CD4-positive, alpha-beta memory T cell (primary cell): ENCODE measurements around the gene PHKA2. TPM values are rescaled to one million over a fixed set of nuclear protein-coding genes. Genes with fewer than 3 reads are reported as not detected.

Experiments
- CTCF ChIA-PET: fragments of 350-600 bp; sonication (Branson Sonifier 250); formaldehyde crosslinking; loops from one replicate; lab custom pipeline; 2021; ENCODE audit warnings: inconsistent platforms; ENCODE audit not compliant: partially characterized antibody; lab: Charles Lee
- POLR2A ChIA-PET: fragments of 350-600 bp; sonication (Branson Sonifier 250); formaldehyde crosslinking; loops from one replicate; lab custom pipeline; 2021; ENCODE audit not compliant: partially characterized antibody; lab: Charles Lee
- DNase-seq, 5 donors: peaks; one replicate each; pipeline versions ENCODE4 v3.0.0 to v3.0.0-alpha.2; 2020 to 2022; ENCODE audit warnings: mixed read lengths in 1 of 5
- H3K27ac ChIP-seq: one replicate; pipeline ENCODE4 v1.7.0; 2013; ENCODE audit warnings: low read depth, low read length
- H3K27me3 ChIP-seq: 2 replicates; pipeline ENCODE4 v1.7.0; 2013; ENCODE audit warnings: mild to moderate bottlenecking, low read length, moderate library complexity; ENCODE audit not compliant: insufficient read depth
- H3K36me3 ChIP-seq: 2 replicates; pipeline ENCODE4 v1.7.0; 2013; ENCODE audit warnings: mild to moderate bottlenecking, low read length, moderate library complexity; ENCODE audit not compliant: insufficient read depth
- H3K4me1 ChIP-seq: 2 replicates; pipeline ENCODE4 v1.7.0; 2013; ENCODE audit warnings: mild to moderate bottlenecking, low read length, moderate library complexity; ENCODE audit not compliant: insufficient read depth
- H3K4me3 ChIP-seq, 2 donors: one replicate each; pipeline ENCODE4 v1.7.0; 2013; ENCODE audit warnings: low read length in 2 of 2, mild to moderate bottlenecking in 1 of 2
- H3K9me3 ChIP-seq, 2 donors: one replicate each; pipeline ENCODE4 v1.7.0; 2013; ENCODE audit warnings: low read length in 2 of 2, control low read depth in 1 of 2; ENCODE audit not compliant: control insufficient read depth in 1 of 2
- H3K27ac Mint-ChIP-seq, 7 donors: one replicate each; pipeline ENCODE4 v1.8.0; 2020 to 2021; ENCODE audit warnings: mixed read lengths in 7 of 7, mild to moderate bottlenecking in 6 of 7, inconsistent platforms in 3 of 7, moderate library complexity in 3 of 7
- H3K27me3 Mint-ChIP-seq, 2 donors: one replicate each; pipeline ENCODE4 v1.8.0; 2020 to 2021; ENCODE audit warnings: mixed read lengths in 2 of 2
- H3K36me3 Mint-ChIP-seq, 2 donors: one replicate each; pipeline ENCODE4 v1.8.0; 2020 to 2021; ENCODE audit warnings: mixed read lengths in 2 of 2, inconsistent platforms in 1 of 2, mild to moderate bottlenecking in 1 of 2
- H3K4me1 Mint-ChIP-seq, 4 donors: one replicate each; pipeline ENCODE4 v1.8.0; 2020 to 2021; ENCODE audit warnings: mixed read lengths in 4 of 4, mild to moderate bottlenecking in 1 of 4
- H3K4me3 Mint-ChIP-seq, 8 donors: one replicate each; pipeline ENCODE4 v1.8.0; 2020 to 2021; ENCODE audit warnings: mixed read lengths in 8 of 8, mild to moderate bottlenecking in 7 of 8, moderate library complexity in 6 of 8, inconsistent platforms in 3 of 8
- H3K9me3 Mint-ChIP-seq, 8 donors: one replicate each; pipeline ENCODE4 v1.8.0; 2020 to 2021; ENCODE audit warnings: mixed read lengths in 8 of 8, mild to moderate bottlenecking in 5 of 8, inconsistent platforms in 3 of 8, moderate library complexity in 1 of 8
- intact Hi-C: fragments of 100-400 bp; cut with micrococcal nuclease; formaldehyde crosslinking; loops from one replicate; pipeline ENCODE4 v1.15.1; 2023
- polyA plus RNA-seq, 2 donors: library from polyadenylated mRNA; unstranded; fragments of 300-500 nt; fragmentation: Illumina TruSeq; gene quantifications; one replicate each; pipeline ENCODE4 v1.2.3, GENCODE V29; 2021
- total RNA-seq, 2 experiments: library from RNA; stranded (reverse); gene quantifications; one replicate each; pipeline ENCODE4 v1.2.3, GENCODE V29; 2021

The PHKA2 gene
- total and polyA plus RNA-seq, 4 experiments from 2014 or later, result 6.5 to 52.5 (median 28.0) TPM

GRCh38 chrX:18974993-18975392 lies 8.9 kb downstream of the PHKA2 start:
- H3K4me1 ChIP-seq, result no peaks in the 10 kb centered on the region
- H3K36me3 Mint-ChIP-seq, result peaks cover 3 to 4% of the 10 kb centered on the region in 2 donors
- ChIA-PET POLR2A (no interaction called here), CTCF (no interaction called here)
- H3K27me3 ChIP-seq, result no peaks in the 10 kb centered on the region
- peaks cover 0 to 8% (median 5%) of the 10 kb centered on the region in 4 donors for H3K4me1 Mint-ChIP-seq
- peaks cover 0 to 4% (median 0%) of the 10 kb centered on the region in 8 donors for H3K9me3 Mint-ChIP-seq
- no peak for DNase-seq
- H3K27me3 Mint-ChIP-seq, result no peaks in the 10 kb centered on the region
- intact Hi-C loops, result no loop called here
- H3K27ac Mint-ChIP-seq, result no peak overlapping the region
- no peaks in the 10 kb centered on the region for H3K36me3 ChIP-seq
- no peak overlapping the region for H3K4me3 Mint-ChIP-seq
- H3K9me3 ChIP-seq, result no peaks in the 10 kb centered on the region
- no peak overlapping the region for H3K4me3 ChIP-seq
- no peak overlapping the region for H3K27ac ChIP-seq

DNA sequence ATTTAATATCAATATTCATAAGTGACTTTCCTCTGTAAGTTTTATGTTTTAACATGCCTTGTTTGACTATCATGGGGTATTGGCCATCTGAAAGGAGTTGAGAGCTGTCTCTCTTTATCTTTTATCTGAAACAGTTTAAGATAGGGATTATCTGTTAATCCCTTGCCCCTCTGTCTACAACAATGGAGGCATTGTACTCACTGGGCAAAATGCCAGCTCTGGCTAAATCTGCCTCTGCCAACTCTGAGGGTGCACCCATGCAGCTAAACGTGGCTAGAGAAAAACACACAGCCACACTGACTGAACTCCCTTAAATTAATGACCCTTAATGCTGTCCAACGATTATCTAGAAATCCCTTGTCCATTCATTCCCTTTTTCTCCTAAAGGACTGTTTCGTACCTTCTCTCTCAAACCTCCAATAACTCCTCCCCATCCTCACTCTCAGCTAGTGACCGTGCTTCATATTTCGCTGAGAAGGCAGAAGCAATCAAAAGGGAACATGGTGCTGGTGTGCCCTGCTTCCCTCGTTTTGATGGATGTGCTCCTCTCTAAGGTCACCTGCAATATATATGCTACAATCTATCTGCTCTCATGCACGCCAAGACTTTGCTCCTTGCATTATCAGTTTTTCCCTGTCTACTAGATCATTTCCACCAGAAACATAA lies 10.3 kb downstream of the PHKA2 start:
- Histone ChIP-seq H3K27ac (no peak overlapping the region), H3K4me1 (no peaks in the 10 kb centered on the region), H3K27me3 (no peaks in the 10 kb centered on the region), H3K4me3 (no peak overlapping the region), H3K9me3 (no peaks in the 10 kb centered on the region), H3K36me3 (no peaks in the 10 kb centered on the region)
- H3K9me3 Mint-ChIP-seq, result peaks cover 0 to 4% (median 0%) of the 10 kb centered on the region in 8 donors
- peaks cover 3 to 4% of the 10 kb centered on the region in 2 donors for H3K36me3 Mint-ChIP-seq
- H3K27ac Mint-ChIP-seq, result no peak overlapping the region
- ChIA-PET POLR2A (no interaction called here), CTCF (no interaction called here)
- H3K4me1 Mint-ChIP-seq, result peaks cover 0 to 8% (median 5%) of the 10 kb centered on the region in 4 donors
- intact Hi-C loops, result no loop called here
- no peak overlapping the region for H3K4me3 Mint-ChIP-seq
- no peak for DNase-seq
- H3K27me3 Mint-ChIP-seq, result no peaks in the 10 kb centered on the region

- peaks cover 0 to 8% (median 7%) of the 10 kb centered on the region in 4 donors for H3K4me1 Mint-ChIP-seq
- Histone ChIP-seq H3K4me3 (no peak overlapping the region), H3K36me3 (no peaks in the 10 kb centered on the region), H3K9me3 (no peaks in the 10 kb centered on the region), H3K27ac (no peak overlapping the region), H3K27me3 (no peaks in the 10 kb centered on the region), H3K4me1 (no peaks in the 10 kb centered on the region)
- no peak overlapping the region for H3K4me3 Mint-ChIP-seq
- ChIA-PET CTCF (interaction anchor here (0.6 kb wide), 1 partner anchor 34 kb away, joined by 3 read pairs; no protein-coding TSS in a partner anchor), POLR2A (no interaction called here)
- peaks cover 0 to 4% (median 0%) of the 10 kb centered on the region in 8 donors for H3K9me3 Mint-ChIP-seq
- H3K27ac Mint-ChIP-seq, result no peak overlapping the region
- intact Hi-C loops, result no loop called here
- no peak for DNase-seq
- H3K27me3 Mint-ChIP-seq, result no peaks in the 10 kb centered on the region
- peaks cover 3 to 4% of the 10 kb centered on the region in 2 donors for H3K36me3 Mint-ChIP-seq
Measured at GRCh38 chrX:18971506-18971905, 12.4 kb downstream of the PHKA2 start.

GRCh38 chrX:18970465-18970864 lies 13.4 kb downstream of the PHKA2 start:
- intact Hi-C loops, result no loop called here
- H3K4me3 Mint-ChIP-seq, result no peak overlapping the region
- Histone ChIP-seq H3K4me1 (no peaks in the 10 kb centered on the region), H3K9me3 (no peaks in the 10 kb centered on the region), H3K4me3 (no peak overlapping the region), H3K27me3 (no peaks in the 10 kb centered on the region), H3K27ac (no peak overlapping the region), H3K36me3 (no peaks in the 10 kb centered on the region)
- peaks cover 0 to 8% (median 5%) of the 10 kb centered on the region in 4 donors for H3K4me1 Mint-ChIP-seq
- DNase-seq, result no peak
- ChIA-PET POLR2A (no interaction called here), CTCF (no interaction called here)
- peaks cover 1% of the 10 kb centered on the region in 2 donors for H3K36me3 Mint-ChIP-seq
- no peak overlapping the region for H3K27ac Mint-ChIP-seq
- peaks cover 0 to 4% (median 0%) of the 10 kb centered on the region in 8 donors for H3K9me3 Mint-ChIP-seq
- H3K27me3 Mint-ChIP-seq, result no peaks in the 10 kb centered on the region

- Mint-ChIP-seq H3K27me3 (no peaks in the 10 kb centered on the region), H3K4me1 (peaks cover 8 to 17% (median 13%) of the 10 kb centered on the region in 4 donors), H3K4me3 (no peak overlapping the region), H3K9me3 (peaks cover 0 to 4% (median 0%) of the 10 kb centered on the region in 8 donors), H3K36me3 (no peaks in the 10 kb centered on the region), H3K27ac (peak overlapping the region in 1 of 7 donors; percentile 3)
- Histone ChIP-seq H3K9me3 (no peaks in the 10 kb centered on the region), H3K4me3 (no peak overlapping the region), H3K27me3 (no peaks in the 10 kb centered on the region), H3K4me1 (no peaks in the 10 kb centered on the region), H3K36me3 (no peaks in the 10 kb centered on the region), H3K27ac (no peak overlapping the region)
- ChIA-PET POLR2A (no interaction called here), CTCF (no interaction called here)
- DNase-seq, result no peak
- intact Hi-C loops, result no loop called here
Measured at GRCh38 chrX:18966624-18967023, 17.3 kb downstream of the PHKA2 start.

GRCh38 chrX:18964901-18965300 lies 19.0 kb downstream of the PHKA2 start:
- Histone ChIP-seq H3K4me1 (no peaks in the 10 kb centered on the region), H3K9me3 (no peaks in the 10 kb centered on the region), H3K27ac (no peak overlapping the region), H3K36me3 (no peaks in the 10 kb centered on the region), H3K4me3 (no peak overlapping the region), H3K27me3 (no peaks in the 10 kb centered on the region)
- Mint-ChIP-seq H3K4me1 (peaks cover 13 to 27% (median 20%) of the 10 kb centered on the region in 4 donors), H3K27me3 (no peaks in the 10 kb centered on the region), H3K27ac (no peak overlapping the region), H3K9me3 (no peaks in the 10 kb centered on the region), H3K36me3 (no peaks in the 10 kb centered on the region), H3K4me3 (no peak overlapping the region)
- DNase-seq, result no peak
- ChIA-PET CTCF (no interaction called here), POLR2A (no interaction called here)
- intact Hi-C loops, result no loop called here

DNA sequence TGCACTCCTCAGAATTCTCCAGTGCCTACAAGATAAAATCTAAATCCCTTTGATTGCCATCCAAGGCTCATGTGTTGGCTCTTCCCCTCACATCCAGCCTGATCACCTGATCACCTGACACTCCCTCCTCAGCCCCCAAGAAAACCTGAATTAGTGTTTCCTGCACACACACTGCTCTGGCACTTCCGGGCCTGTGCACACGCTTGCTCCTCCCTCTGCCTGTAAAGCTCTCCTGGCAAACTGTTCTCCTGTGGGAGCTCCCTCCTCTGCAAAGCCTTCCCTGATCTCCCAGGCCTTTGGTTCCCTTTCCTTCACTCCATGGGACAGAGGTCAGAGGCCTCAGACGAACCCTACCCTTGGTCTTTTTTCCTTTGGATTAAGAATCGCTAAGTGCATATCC lies 19.9 kb downstream of the PHKA2 start:
- POLR2A ChIA-PET, result no interaction called here
- H3K4me3 Mint-ChIP-seq, result no peak overlapping the region

More for the DNA sequence above, 19.9 kb downstream of the PHKA2 start:
- intact Hi-C loops, result no loop called here
- no peaks in the 10 kb centered on the region for H3K36me3 ChIP-seq
- no peak overlapping the region for H3K4me3 ChIP-seq
- DNase-seq, result no peak
- no peak overlapping the region for H3K27ac ChIP-seq
- Mint-ChIP-seq H3K27me3 (no peaks in the 10 kb centered on the region), H3K27ac (no peak overlapping the region), H3K9me3 (no peaks in the 10 kb centered on the region), H3K36me3 (no peaks in the 10 kb centered on the region), H3K4me1 (peaks cover 16 to 27% (median 22%) of the 10 kb centered on the region in 4 donors)
- CTCF ChIA-PET, result no interaction called here
- no peaks in the 10 kb centered on the region for H3K4me1 ChIP-seq
- H3K9me3 ChIP-seq, result no peaks in the 10 kb centered on the region
- H3K27me3 ChIP-seq, result no peaks in the 10 kb centered on the region
